HTERT RPE-1 (cell line): Measurements from ENCODE around the gene VGLL1.

Source experiments
- in situ Hi-C: fragments of 300-500 bp; cut with MboI; formaldehyde crosslinking; loops from 4 replicates; pipeline ENCODE4 v1.14.3; 2020; ENCODE audit warnings: low sequenced_read_pairs

VGLL1 gene, protein sequence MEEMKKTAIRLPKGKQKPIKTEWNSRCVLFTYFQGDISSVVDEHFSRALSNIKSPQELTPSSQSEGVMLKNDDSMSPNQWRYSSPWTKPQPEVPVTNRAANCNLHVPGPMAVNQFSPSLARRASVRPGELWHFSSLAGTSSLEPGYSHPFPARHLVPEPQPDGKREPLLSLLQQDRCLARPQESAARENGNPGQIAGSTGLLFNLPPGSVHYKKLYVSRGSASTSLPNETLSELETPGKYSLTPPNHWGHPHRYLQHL

DNA sequence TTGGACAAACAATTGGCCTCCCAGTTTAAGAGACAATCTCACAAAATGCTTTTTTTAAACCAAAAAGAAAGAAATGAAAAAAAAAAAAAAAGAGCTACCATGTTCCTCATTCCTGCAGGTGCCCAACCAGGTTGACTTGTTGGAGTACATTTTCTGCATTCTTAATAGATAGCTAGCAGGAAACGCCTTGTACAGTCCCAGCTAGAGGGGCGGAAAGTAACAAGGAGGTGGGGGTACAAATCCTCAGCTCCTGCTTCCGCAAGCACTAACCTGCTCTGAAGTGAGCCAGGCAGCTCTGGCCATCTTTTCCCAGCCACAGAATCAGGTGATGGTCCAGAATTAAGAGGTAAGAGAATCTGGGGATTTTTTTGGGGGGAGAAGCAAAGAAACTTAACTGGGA lies at the start of gene VGLL1:
TSS of gene VGLL1 (plus strand) at position 265 of the 400 bp plus-strand sequence. CDS start 3,806 bp downstream, outside the sequence.
- in situ Hi-C loops, result no loop called here

DNA sequence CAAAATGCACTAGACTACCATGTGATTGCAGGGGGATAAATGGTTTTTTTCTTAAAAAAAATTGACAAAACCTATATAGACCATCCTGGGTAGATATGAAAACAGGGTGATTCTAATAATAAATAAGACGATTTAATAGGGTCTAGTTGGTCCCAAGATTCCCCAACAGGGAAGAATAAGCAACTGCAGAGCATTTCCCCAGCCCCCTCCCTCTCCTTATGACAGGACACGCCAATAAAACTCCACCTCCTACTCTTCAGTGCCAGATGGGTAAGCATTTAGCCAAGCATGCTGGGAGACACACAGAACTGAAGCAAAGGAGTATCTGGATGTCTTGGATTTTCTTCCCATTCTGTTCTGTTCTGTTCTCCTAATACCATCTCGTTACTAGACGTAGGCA lies 44.4 kb upstream of the VGLL1 start, which contains the start of gene BRS3:
TSS of gene BRS3 (plus strand) at position 301 of the 400 bp plus-strand sequence. CDS start 168 bp downstream, outside the sequence.
- in situ Hi-C loops, result no loop called here

DNA sequence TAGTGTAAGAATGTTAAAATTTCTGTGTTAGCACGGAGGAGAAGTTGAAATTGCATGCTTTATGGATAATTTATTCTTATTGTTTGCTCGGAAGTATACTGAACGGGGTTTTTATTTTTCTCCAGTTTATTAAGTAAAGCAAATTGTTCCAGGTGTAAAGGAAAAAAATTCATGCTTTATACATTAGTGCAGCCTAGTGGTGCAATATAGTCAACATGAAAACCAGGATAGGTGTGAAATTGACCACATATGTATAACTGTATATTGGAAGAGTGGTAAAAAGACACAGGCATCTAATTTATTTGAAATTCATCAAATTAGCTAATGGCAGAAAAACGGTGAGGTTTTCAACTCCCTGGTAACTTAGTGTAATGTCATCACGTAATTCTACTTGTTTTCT lies 43.3 kb upstream of the VGLL1 start:
- in situ Hi-C loops, result no loop called here

DNA sequence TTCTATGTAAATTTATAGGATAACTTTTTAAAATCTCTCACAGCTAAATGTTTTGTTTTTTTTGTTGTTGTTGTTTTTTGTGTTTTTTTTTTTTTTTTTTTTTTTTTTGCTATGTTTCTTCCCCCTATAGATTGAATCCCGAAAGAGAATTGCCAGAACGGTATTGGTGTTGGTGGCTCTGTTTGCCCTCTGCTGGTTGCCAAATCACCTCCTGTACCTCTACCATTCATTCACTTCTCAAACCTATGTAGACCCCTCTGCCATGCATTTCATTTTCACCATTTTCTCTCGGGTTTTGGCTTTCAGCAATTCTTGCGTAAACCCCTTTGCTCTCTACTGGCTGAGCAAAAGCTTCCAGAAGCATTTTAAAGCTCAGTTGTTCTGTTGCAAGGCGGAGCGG lies 40.2 kb upstream of the VGLL1 start:
- in situ Hi-C loops, result no loop called here

DNA sequence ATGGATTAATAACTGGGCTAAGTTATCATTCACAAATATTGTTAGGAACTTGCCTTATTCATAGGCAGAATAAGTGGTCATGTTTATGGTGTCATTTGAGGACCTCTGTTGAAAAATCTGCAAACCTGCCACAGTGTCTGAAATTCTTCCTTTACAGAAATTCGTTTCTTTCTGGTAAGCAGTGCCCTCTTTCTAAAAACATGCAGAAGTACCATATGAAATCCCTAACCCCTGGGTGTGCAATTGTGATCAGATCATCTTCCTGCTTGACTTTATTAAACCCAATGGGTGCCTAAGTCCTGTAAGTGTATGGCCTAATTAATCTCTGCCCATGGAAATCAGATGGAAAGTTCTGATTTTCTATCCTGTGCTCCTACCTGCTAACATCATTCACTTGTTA lies 39.0 kb upstream of the VGLL1 start:
- in situ Hi-C loops, result no loop called here

DNA sequence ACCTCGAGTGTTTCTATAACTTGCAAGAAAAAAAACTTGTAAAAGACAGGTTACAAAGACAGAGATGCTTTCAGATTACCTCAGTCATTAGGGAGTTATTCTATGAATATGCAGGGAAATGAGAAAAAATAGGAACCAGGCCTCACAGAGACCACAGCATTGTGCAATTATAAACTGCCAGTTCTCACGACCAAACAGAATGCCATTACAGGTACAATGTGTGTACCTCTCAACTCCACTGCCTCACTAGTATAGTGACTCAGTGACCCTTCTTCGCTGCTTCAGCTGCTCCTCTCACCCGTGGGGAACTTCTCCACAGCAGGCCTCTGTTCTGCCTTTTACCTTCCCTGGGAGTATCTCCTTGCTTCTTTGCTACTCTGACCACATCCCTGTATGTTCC lies 37.0 kb upstream of the VGLL1 start:
- in situ Hi-C loops, result no loop called here

DNA sequence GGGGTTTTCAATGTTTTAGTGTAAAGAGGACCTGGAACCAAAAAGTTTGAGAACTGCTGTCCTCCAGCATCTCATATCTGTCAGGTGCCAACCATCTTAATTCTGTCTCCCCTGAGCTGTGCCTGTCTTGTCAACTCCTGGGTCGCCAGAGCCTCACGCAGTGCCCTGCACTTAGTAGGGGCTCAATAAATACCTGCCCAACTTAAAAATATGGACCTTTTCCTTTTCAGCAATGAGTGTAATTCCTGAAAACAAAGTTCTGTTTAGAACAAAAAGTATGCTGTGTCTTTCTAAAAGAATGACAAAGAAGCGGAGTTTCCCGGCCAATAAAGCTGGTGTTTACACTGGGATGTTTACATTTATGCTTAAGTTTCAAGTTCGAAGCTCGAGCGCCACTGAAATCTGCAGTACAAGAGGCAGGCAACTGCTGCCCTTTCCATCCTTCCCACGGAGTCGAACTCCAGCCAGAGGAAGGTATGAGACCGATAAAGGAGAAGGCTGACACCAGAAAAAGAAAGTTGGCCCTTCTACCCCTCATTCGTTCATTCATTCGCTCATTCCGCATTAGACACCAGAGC lies 35.7 kb upstream of the VGLL1 start:
- in situ Hi-C loops, result no loop called here

DNA sequence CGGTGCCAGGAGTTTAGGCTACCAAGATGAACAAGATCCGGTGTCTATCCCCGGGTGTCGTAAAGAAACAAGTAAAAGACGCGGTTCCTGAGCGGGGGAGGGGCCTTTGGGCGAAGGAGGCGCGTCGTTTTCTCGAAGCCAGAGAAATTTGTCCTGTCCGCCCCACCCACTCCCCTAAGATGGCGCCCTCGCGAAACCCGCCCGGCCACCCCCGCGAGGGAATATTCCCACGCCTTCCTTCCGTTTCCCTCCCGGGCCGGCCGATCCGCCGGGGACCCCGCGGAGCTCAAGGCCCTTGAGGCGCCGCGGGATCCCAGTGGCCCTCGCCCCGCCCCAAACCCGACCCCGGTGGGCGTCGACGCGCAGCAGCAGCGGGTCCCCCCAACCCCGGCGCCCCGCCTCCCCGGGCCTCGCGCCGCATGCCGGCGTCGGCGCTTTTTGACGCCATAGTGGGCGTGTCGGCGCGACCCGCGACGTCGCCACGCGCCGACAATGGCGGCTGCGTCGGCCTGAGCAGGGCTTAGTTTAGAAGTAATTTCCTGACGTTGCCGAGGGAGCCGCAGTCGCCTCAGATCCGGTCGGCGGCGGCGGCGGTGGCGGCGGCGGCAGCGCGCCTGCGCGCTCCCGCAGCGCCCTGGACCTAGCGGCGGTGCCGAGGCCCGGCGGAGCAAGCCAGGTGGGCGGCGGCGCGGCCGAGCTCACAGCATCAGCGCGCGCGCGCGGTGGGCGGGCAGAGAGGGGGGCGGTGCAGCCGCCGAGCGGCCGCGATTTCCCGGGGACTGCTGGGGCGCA lies 35.1 kb upstream of the VGLL1 start:
- in situ Hi-C loops, result no loop called here

DNA sequence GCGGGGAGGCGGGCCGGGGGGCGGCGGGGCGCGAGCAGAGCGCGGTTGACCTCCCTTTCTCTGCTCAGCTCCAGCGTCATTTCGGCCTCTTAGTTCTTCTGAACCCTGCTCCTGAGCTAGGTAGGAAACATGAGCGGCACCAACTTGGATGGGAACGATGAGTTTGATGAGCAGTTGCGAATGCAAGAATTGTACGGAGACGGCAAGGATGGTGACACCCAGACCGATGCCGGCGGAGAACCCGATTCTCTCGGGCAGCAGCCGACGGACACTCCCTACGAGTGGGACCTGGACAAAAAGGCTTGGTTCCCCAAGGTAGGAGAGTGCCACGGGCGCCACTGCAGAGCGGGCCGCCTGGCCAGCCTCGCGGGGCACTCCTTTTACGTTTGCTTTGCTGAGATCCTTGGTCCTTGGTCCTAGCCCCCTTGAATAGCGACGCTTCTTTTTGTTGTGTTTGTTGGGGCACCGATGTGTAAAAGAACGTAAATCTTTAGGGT lies 34.4 kb upstream of the VGLL1 start, which contains the start of gene HTATSF1:
TSS of gene HTATSF1 (plus strand) at position 37 of the 497 bp plus-strand sequence. CDS start at position 130, 93 bp downstream.
- in situ Hi-C loops, result no loop called here

DNA sequence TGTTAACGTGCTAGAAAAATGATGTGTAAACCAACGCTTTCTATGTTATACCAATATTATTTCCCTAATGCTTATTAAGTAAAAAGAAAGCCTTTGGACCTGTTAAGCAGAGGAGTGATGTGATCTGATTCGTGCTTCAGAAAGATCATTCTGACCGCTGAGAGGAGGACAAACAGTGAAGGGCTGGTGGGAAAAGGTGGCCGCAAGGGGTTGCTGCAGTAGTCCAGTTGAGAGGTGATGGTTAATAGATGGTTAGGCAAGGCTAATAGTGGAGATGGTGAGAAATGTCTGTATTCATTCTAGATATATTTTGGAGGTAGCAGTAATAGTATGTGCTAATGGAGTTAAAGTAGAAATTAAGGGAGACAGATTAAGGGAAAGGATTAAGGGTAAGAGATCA lies 12.9 kb upstream of the VGLL1 start:
- in situ Hi-C loops, result no loop called here

DNA sequence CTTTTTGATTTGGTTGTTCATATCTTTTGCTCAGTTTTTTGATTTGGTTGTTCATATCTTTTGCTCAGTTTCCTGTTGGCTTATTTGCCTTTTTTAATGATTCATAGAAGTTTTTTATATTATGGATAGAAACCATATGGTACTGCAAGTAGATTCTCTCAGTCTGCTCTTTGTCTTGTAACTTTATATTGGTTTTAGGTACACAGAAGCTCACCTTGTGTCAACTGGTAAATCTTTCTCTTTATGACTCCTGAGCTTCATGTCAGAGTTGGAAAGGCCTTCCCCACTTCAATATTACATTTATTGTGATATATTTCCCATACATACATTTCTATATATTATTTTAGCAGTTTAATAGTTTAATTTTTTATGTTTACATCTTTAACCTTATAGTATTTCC lies 8.2 kb upstream of the VGLL1 start:
- in situ Hi-C loops, result no loop called here

DNA sequence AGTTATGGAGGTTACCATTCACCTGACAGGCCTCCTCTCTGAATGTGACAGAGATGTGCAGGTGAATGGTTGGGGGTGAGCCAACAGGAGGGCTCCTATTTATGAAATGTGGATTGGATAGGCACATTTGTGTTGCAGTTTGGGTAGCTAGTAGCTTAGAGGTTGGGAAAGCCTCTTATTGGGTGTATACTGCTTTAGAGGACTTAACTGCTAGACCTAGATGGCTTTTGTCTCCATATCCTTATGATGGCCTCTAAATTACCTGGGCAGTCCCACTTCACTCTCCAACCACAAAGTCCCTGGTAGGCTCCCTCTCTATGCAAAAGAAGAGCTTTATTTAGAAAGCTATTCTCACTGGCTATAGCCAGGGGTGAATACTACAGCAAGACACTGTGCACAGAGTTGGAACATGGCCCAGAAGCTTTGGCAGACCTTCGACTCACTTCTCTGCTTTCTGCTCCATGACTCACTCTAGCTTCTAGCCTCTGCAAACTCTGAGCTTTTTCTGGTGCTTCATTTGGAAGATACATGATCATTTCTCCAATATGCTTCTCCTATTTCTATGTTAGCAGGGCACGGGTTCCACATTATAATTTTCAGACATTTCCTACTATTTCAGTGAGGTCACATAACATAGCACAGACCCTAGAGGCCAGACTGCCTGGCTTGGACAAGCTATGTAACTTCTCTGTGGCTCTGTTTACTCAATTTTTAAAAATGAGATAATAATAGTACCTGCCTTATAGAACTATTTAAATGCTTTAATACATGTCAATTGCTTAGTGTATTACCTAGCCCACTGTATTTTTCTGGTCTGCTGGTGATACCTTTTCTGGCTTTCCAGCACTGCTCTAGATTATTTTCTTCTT lies 6.0 kb upstream of the VGLL1 start:
- in situ Hi-C loops, result no loop called here

DNA sequence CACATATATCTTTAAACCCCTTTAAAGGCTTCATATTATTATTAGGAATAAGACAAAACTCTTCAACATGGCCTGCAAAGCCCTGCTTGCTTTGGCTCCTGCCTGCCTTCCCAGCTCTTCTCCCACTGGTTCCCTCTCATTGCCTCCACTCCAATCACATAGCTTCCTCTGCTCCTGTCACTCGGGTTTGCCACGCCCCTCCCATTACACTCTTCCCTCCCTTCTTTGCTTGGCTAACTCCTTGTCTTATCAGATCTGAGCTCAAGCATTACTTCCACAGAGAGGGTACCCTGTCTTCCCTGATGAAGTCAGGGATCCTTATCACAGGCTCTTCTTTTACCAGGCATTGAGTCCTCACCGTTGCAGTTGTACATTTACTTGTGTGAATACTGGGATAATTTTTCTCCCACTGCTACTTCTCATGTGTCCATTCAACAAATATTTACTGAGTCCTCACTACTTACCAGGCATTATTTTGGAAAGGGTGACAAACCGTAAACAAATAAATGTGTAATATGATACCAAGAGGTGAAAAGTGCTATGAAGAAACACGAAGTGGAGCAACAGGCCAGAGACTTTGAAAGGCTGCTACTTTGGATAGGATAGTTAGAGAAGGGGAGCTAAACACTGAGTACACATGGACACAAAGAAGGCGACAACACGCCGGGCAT lies 3.2 kb upstream of the VGLL1 start:
- in situ Hi-C loops, result no loop called here

DNA sequence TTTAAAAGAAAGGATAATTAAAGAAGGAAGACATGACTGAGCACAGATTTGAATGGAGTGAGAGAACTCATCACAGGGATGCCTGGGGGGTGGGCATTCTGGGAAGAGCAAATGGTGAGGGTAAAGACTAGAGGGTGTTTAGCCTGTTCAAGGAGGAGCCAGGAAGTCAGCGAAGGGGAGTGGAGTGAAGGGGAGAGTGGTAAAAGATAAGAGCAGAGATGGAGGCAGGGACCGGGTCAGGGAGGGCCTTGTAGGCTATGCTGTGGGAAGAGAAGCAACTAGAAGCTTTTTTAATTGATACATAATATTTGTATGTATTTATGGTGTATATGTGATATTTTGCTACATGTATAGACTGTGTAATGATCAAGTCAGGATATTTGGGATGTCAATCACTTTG lies 2.2 kb upstream of the VGLL1 start:
- in situ Hi-C loops, result no loop called here

DNA sequence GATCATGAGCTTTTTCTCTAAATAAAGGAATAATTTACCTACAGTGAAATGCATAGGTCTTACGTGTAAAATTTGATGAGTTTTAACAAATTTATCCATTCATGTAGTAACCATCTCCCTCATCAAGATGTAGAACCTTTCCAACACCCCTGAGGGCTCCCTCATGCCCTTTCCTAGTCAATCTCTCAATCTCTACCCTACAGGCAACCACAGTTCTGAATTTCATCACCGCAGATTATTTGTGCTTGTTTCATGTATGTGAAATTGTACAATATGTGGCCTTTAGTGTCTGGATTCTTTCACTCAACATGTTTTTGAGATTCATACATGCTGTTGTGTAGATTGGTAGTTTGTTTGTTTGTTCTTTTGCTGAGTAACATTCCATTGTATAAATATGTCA lies 2.1 kb downstream of the VGLL1 start:
- in situ Hi-C loops, result no loop called here

DNA sequence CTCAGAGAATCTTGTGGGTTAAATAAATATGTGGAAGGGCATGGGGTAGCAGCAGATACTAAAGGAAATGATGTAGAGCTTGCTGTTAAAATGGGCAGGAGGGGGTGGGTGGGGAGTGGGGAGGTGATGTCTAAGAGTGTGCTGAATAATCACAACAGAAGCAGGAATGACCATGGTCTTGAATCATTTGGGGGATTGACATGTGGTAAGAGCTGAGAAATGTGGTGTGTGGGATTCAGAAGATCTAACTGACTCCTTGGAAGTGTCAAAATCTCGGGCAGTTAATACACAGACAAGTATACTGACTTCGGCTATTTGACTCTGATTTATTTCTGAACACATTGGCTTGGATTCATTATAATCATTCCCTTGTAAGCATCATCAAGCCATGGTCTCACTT lies 6.8 kb downstream of the VGLL1 start:
- in situ Hi-C loops, result no loop called here

DNA sequence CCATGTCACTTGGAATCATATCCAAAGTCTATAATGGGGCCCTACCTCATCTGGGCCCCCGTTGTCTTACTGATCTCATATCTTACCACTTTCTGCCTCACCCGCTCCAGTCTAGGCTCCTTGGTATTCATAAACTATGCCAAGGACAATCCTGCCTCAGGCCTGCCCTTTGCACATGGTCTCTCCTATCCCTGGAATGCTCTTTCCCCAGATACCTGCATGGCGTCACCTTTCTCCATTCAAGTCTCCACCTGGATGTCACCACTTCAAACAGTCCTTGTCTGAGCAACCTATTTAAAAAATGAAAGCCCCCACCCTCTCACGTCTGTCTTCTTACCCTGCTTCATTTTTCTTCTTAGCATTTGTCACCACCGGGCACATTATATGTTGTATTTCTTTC lies 8.2 kb downstream of the VGLL1 start:
- in situ Hi-C loops, result no loop called here

DNA sequence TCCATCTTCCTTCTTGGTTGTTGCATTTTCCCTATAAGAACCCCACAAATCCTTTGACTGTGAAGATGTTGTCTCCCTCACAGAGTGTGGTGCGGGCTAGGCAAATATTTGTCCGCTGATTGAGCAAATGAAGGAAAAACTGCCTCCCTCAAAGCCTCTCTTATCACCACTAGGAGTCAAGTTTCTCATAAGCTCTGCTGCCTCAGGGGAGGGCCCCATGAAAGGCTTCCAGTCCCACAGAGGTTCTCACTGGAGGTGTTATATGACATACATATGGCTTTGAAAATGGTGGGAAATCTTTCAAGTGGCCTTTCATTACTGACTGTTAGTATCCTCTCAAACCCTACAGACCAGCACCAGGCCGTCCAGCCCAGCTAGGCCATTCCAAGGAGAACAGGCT lies 9.3 kb downstream of the VGLL1 start:
- in situ Hi-C loops, result no loop called here

DNA sequence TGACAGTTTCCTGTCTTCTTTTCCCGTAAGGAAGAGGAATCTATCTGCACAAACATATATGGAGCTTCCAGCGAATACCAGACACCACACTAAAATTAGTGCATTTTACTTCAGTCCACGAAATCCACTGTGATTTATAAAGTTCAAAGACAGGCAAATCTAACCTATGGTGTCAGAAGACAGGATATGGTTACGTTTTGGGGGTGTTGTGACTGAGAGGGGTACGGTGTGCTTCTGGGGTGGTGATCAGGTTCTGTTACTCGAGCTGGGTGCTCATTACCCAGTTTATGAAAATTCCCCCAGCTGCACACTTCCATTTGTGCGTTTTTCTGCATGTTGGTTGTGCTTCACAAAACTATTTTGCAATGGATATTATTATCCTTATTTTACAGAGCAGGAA lies 10.3 kb downstream of the VGLL1 start:
- in situ Hi-C loops, result no loop called here

DNA sequence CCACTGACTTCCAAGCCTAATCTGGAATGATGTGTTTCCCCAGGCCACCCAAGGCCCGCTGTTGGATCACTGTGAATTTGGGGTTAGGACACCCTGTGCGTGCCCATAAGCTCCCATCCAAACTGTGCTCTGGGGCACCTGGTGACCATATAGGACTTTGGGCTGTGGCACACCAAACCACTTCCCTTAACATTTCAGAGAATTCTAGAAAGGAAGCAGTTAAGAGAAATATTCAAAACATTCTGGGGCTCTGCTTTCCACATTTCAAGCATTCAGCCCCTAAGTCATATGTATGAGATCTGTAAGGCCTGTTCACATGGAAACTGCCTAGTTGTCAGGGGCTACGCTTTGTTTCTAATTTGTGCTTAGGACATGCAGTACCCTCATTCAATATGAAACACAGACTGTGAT lies 14.4 kb downstream of the VGLL1 start:
- in situ Hi-C loops, result no loop called here
